ENCODE data around the gene UTP4.

GRCh38 chr16:69115837-69116236, 16.6 kb upstream of the UTP4 start:
- no peak for TF ChIP-seq POLR2A (IDR thresholded peaks at IDR 0.05)
- TF ChIP-seq, protein P1, sequence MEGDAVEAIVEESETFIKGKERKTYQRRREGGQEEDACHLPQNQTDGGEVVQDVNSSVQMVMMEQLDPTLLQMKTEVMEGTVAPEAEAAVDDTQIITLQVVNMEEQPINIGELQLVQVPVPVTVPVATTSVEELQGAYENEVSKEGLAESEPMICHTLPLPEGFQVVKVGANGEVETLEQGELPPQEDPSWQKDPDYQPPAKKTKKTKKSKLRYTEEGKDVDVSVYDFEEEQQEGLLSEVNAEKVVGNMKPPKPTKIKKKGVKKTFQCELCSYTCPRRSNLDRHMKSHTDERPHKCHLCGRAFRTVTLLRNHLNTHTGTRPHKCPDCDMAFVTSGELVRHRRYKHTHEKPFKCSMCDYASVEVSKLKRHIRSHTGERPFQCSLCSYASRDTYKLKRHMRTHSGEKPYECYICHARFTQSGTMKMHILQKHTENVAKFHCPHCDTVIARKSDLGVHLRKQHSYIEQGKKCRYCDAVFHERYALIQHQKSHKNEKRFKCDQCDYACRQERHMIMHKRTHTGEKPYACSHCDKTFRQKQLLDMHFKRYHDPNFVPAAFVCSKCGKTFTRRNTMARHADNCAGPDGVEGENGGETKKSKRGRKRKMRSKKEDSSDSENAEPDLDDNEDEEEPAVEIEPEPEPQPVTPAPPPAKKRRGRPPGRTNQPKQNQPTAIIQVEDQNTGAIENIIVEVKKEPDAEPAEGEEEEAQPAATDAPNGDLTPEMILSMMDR (IDR thresholded peaks at IDR 0.05) = no peak
- no peak for TF ChIP-seq POLR2AphosphoS5 (IDR thresholded peaks at IDR 0.05)

Measured in breast epithelium (tissue), 3 donors.